ENCODE results near the gene CHD5. TPM values are rescaled to one million over a fixed set of nuclear protein-coding genes. Genes with fewer than 3 reads are reported as not detected.

The CHD5 gene
- total RNA-seq, 4 donors from 2014 or later, result 5.5 to 16.9 (median 12.0) TPM

- H3K27me3 ChIP-seq, result peaks cover 0 to 71% (median 0%) of the 10 kb centered on the region in 4 donors
- no peaks in the 10 kb centered on the region for H3K36me3 ChIP-seq
- H3K4me1 ChIP-seq, result no peaks in the 10 kb centered on the region
- no peak for DNase-seq (ENCODE audit: extremely low spot score)
- WGBS, result 69% methylated on average over 10 of the region's 13 CpGs
- H3K27ac ChIP-seq (replicated peaks in 1 of 4), result no peak overlapping the region
- TF ChIP-seq EP300 (IDR thresholded peaks at IDR 0.05), result no peak
- TF ChIP-seq POLR2AphosphoS5 (IDR thresholded peaks at IDR 0.05), result no peak
- no peak for TF ChIP-seq POLR2A (IDR thresholded peaks at IDR 0.05; ENCODE audit: low read depth)
- TF ChIP-seq, protein P1, sequence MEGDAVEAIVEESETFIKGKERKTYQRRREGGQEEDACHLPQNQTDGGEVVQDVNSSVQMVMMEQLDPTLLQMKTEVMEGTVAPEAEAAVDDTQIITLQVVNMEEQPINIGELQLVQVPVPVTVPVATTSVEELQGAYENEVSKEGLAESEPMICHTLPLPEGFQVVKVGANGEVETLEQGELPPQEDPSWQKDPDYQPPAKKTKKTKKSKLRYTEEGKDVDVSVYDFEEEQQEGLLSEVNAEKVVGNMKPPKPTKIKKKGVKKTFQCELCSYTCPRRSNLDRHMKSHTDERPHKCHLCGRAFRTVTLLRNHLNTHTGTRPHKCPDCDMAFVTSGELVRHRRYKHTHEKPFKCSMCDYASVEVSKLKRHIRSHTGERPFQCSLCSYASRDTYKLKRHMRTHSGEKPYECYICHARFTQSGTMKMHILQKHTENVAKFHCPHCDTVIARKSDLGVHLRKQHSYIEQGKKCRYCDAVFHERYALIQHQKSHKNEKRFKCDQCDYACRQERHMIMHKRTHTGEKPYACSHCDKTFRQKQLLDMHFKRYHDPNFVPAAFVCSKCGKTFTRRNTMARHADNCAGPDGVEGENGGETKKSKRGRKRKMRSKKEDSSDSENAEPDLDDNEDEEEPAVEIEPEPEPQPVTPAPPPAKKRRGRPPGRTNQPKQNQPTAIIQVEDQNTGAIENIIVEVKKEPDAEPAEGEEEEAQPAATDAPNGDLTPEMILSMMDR (IDR thresholded peaks at IDR 0.05), result no peak
- no peak overlapping the region for H3K4me3 ChIP-seq
- no peaks in the 10 kb centered on the region for H3K9me3 ChIP-seq
- intact Hi-C loops (cut with DNase I), result no loop called here
Observed at GRCh38 chr1:6162773-6163172, 17.3 kb downstream of the CHD5 start.

GRCh38 chr1:6162341-6162740 lies 17.8 kb downstream of the CHD5 start:
- Histone ChIP-seq H3K36me3 (no peaks in the 10 kb centered on the region), H3K27ac (replicated peaks in 1 of 4) (no peak overlapping the region), H3K4me1 (no peaks in the 10 kb centered on the region), H3K9me3 (no peaks in the 10 kb centered on the region), H3K27me3 (peaks cover 0 to 71% (median 0%) of the 10 kb centered on the region in 4 donors), H3K4me3 (no peak overlapping the region)
- intact Hi-C loops (cut with DNase I), result no loop called here
- WGBS, result 82% methylated on average over 7 of the region's 7 CpGs
- TF ChIP-seq, protein P1 (IDR thresholded peaks at IDR 0.05), result no peak
- no peak for TF ChIP-seq POLR2AphosphoS5 (IDR thresholded peaks at IDR 0.05)
- TF ChIP-seq EP300 (IDR thresholded peaks at IDR 0.05), result no peak
- no peak for TF ChIP-seq POLR2A (IDR thresholded peaks at IDR 0.05; ENCODE audit: low read depth)
- DNase-seq (ENCODE audit: extremely low spot score), result no peak

GRCh38 chr1:6158181-6158580 lies 21.9 kb downstream of the CHD5 start:
- intact Hi-C loops (cut with DNase I), result no loop called here
- WGBS, result 83% methylated on average over 8 of the region's 8 CpGs
- no peak for DNase-seq (ENCODE audit: extremely low spot score)
- TF ChIP-seq EP300 (IDR thresholded peaks at IDR 0.05), result no peak
- TF ChIP-seq POLR2AphosphoS5 (IDR thresholded peaks at IDR 0.05), result no peak
- TF ChIP-seq, protein P1 (IDR thresholded peaks at IDR 0.05), result no peak
- no peak for TF ChIP-seq POLR2A (IDR thresholded peaks at IDR 0.05; ENCODE audit: low read depth)
- H3K27me3 ChIP-seq, result peaks cover 0 to 48% (median 0%) of the 10 kb centered on the region in 4 donors
- H3K4me3 ChIP-seq, result no peak overlapping the region
- no peaks in the 10 kb centered on the region for H3K36me3 ChIP-seq
- no peaks in the 10 kb centered on the region for H3K4me1 ChIP-seq
- no peak overlapping the region for H3K27ac ChIP-seq (replicated peaks in 1 of 4)
- no peaks in the 10 kb centered on the region for H3K9me3 ChIP-seq

DNA sequence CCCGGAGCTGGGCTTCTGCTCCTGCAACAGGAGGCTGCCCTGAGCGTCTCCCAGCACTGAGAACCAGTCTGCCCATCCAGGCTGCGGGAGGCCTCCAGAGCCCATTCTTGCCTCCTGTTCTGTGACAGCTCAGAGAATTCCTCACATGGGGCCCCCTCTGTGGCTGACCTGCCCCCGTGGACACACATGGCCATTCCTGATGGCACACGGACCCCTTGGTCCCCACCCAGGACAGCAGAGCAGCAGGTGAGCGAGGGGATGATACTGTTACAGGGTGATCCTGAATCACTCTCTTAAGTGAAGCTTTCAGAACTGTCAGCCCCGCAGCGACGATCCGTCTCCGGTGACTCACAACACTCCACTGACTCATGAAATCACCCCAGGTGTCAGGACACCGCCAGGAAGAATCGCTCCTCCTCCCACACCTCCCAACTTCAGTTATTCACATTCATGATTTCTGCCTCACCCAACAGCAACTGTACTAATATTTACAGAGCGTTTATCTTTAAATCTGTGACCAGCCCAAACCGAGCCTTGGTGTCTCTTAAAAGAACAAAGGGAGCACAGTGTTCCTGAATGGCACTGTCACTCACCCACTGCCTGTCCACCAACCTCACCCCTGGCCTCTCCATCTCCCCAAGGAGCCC lies 22.5 kb downstream of the CHD5 start:
- no peak for TF ChIP-seq POLR2A (IDR thresholded peaks at IDR 0.05; ENCODE audit: low read depth)
- TF ChIP-seq, protein P1 (IDR thresholded peaks at IDR 0.05), result no peak
- no peak for TF ChIP-seq EP300 (IDR thresholded peaks at IDR 0.05)
- Histone ChIP-seq H3K9me3 (no peaks in the 10 kb centered on the region), H3K4me1 (no peaks in the 10 kb centered on the region), H3K36me3 (no peaks in the 10 kb centered on the region), H3K4me3 (no peak overlapping the region), H3K27me3 (peaks cover 0 to 43% (median 0%) of the 10 kb centered on the region in 4 donors), H3K27ac (replicated peaks in 1 of 4) (no peak overlapping the region)
- DNase-seq (ENCODE audit: extremely low spot score), result no peak
- WGBS, result 74% methylated on average over 12 of the region's 15 CpGs
- intact Hi-C loops (cut with DNase I), result no loop called here

GRCh38 chr1:6157132-6157527 lies 23.0 kb downstream of the CHD5 start:
- Histone ChIP-seq H3K27me3 (peaks cover 0 to 38% (median 0%) of the 10 kb centered on the region in 4 donors), H3K4me3 (no peak overlapping the region), H3K27ac (replicated peaks in 1 of 4) (no peak overlapping the region), H3K9me3 (no peaks in the 10 kb centered on the region), H3K4me1 (no peaks in the 10 kb centered on the region), H3K36me3 (no peaks in the 10 kb centered on the region)
- no peak for TF ChIP-seq POLR2A (IDR thresholded peaks at IDR 0.05; ENCODE audit: low read depth)
- TF ChIP-seq, protein P1 (IDR thresholded peaks at IDR 0.05), result no peak
- no peak for TF ChIP-seq POLR2AphosphoS5 (IDR thresholded peaks at IDR 0.05)
- no peak for TF ChIP-seq EP300 (IDR thresholded peaks at IDR 0.05)
- no peak for DNase-seq (ENCODE audit: extremely low spot score)
- WGBS, result 80% methylated on average over 1 of the region's 2 CpGs
- intact Hi-C loops (cut with DNase I), result no loop called here

Data from esophagus muscularis mucosa (tissue), 4 donors.